ENCODE data around the gene MMP11.

Gene MMP11

GRCh38 chr22:23804781-23805291, 32.2 kb downstream of the MMP11 start:
- no peak for DNase-seq

- DNase-seq = no peak
Measured at GRCh38 chr22:23806837-23807236, 34.2 kb downstream of the MMP11 start.

- DNase-seq = no peak
Measured at GRCh38 chr22:23812378-23812777, 39.7 kb downstream of the MMP11 start.

- DNase-seq = no peak
Measured at GRCh38 chr22:23815541-23816155, 43.0 kb downstream of the MMP11 start.

GRCh38 chr22:23816156-23816976, 43.7 kb downstream of the MMP11 start:
- DNase-seq = no peak

GRCh38 chr22:23817146-23817545, 44.5 kb downstream of the MMP11 start:
- DNase-seq = no peak

GRCh38 chr22:23818541-23818940, 45.9 kb downstream of the MMP11 start:
- DNase-seq = no peak

GRCh38 chr22:23820748-23821211, 48.1 kb downstream of the MMP11 start:
- no peak for DNase-seq

- no peak for DNase-seq
Measured at GRCh38 chr22:23822101-23822671, 49.5 kb downstream of the MMP11 start.

- no peak for DNase-seq
Measured at GRCh38 chr22:23823331-23823791, 50.7 kb downstream of the MMP11 start.

- DNase-seq = no peak
Measured at GRCh38 chr22:23824476-23825245, 52.0 kb downstream of the MMP11 start.

- DNase-seq = no peak
Measured at GRCh38 chr22:23825246-23825905, 52.7 kb downstream of the MMP11 start.

GRCh38 chr22:23826510-23827350, 54.1 kb downstream of the MMP11 start:
- DNase-seq = no peak

GRCh38 chr22:23827351-23827995, 54.8 kb downstream of the MMP11 start:
- DNase-seq = no peak

- no peak for DNase-seq
Measured at GRCh38 chr22:23828800-23829680, 56.4 kb downstream of the MMP11 start.

GRCh38 chr22:23829845-23830372, 57.3 kb downstream of the MMP11 start:
- DNase-seq = no peak

GRCh38 chr22:23831261-23831660, 58.6 kb downstream of the MMP11 start:
- no peak for DNase-seq

GRCh38 chr22:23831781-23832180, 59.1 kb downstream of the MMP11 start:
- no peak for DNase-seq

GRCh38 chr22:23832226-23833016, 59.8 kb downstream of the MMP11 start:
- DNase-seq = no peak

Measured in CD4-positive, alpha-beta T cell treated with Interleukin-6 for 4 hours (primary cell).